ENCODE data around the gene GRAMD2B.

DNA sequence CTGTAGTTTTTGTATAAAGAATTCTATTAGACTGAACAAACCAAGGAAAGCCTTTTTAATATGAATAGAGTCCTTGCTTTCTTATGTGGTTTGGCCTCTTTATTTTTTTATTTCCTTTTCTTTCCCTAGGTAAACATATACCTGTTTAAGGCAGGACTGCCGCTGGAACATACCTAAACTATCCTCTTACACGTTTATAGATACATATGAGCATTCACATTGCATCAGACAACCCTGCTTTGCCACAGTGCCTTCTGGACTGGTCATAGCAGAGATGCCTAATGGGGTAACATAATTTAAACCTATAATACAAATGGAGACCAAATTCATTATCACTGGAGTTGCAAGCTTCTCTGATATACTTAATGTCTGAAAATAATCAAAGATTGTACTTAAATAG lies 12.5 kb downstream of the GRAMD2B start:
- TF ChIP-seq ZFX (IDR thresholded peaks at IDR 0.05), result no peak
- TF ChIP-seq, protein P1, sequence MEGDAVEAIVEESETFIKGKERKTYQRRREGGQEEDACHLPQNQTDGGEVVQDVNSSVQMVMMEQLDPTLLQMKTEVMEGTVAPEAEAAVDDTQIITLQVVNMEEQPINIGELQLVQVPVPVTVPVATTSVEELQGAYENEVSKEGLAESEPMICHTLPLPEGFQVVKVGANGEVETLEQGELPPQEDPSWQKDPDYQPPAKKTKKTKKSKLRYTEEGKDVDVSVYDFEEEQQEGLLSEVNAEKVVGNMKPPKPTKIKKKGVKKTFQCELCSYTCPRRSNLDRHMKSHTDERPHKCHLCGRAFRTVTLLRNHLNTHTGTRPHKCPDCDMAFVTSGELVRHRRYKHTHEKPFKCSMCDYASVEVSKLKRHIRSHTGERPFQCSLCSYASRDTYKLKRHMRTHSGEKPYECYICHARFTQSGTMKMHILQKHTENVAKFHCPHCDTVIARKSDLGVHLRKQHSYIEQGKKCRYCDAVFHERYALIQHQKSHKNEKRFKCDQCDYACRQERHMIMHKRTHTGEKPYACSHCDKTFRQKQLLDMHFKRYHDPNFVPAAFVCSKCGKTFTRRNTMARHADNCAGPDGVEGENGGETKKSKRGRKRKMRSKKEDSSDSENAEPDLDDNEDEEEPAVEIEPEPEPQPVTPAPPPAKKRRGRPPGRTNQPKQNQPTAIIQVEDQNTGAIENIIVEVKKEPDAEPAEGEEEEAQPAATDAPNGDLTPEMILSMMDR (IDR thresholded peaks at IDR 0.05 in 2 of 3, conservative IDR thresholded peaks at IDR 0.05 in 1 of 3; ENCODE audit: borderline replicate concordance in 1 of 3, insufficient read depth in 1 of 3, low read depth in 2 of 3, low read length in 2 of 3), result no peak
- TF ChIP-seq EZH2phosphoT487 (IDR thresholded peaks at IDR 0.05; ENCODE audit: borderline replicate concordance), result no peak
- no peak for TF ChIP-seq SIN3A (IDR thresholded peaks at IDR 0.05; ENCODE audit: low read depth)
- no peak for TF ChIP-seq POLR2A (IDR thresholded peaks at IDR 0.05; ENCODE audit: borderline replicate concordance, extremely low read depth, insufficient read depth, insufficient read length)
- TF ChIP-seq TCF7L2 (IDR thresholded peaks at IDR 0.05; ENCODE audit: borderline replicate concordance, extremely low read depth, insufficient read depth, insufficient read length), result no peak
- no peak for TF ChIP-seq CEBPB (IDR thresholded peaks at IDR 0.05; ENCODE audit: low read depth)
- no peak for TF ChIP-seq EZH2 (IDR thresholded peaks at IDR 0.05)
